RCC 7860 (cell line): ENCODE data around the gene CCN2.
"Not testable (repeated sequence)": the region's sequence is repeated elsewhere in the genome, so short reads cannot be mapped to it uniquely, and the experiment has no call there.

ENCODE experiments used
- DNase-seq: peaks from one replicate; pipeline ENCODE4 v3.0.0-alpha.2; 2015; ENCODE audit warnings: low spot score
- FAIRE-seq: peaks from 2 replicates; lab custom pipeline; 2012; peaks lifted over from hg19 to GRCh38; lab: Jason Lieb, UNC

Gene CCN2

GRCh38 chr6:131914967-131915751, 36.0 kb downstream of the CCN2 start:
- peak; percentile 14 for FAIRE-seq
- peak; percentile 17 for DNase-seq

GRCh38 chr6:131914234-131914633, 36.9 kb downstream of the CCN2 start:
- DNase-seq (no peak), FAIRE-seq (no peak)

- FAIRE-seq, result no peak
- DNase-seq, result no peak
These were observed 39.2 kb downstream of the CCN2 start for GRCh38 chr6:131911951-131912350.

GRCh38 chr6:131910956-131911355, 40.2 kb downstream of the CCN2 start:
- DNase-seq (no peak), FAIRE-seq (no peak)

GRCh38 chr6:131910219-131910589, 41.0 kb downstream of the CCN2 start:
- FAIRE-seq (no peak), DNase-seq (no peak)

GRCh38 chr6:131909408-131910218, 41.6 kb downstream of the CCN2 start:
- DNase-seq, result peak; percentile 56

GRCh38 chr6:131908787-131909186, 42.4 kb downstream of the CCN2 start:
- not testable (repeated sequence) for FAIRE-seq, DNase-seq

More at GRCh38 chr6:131909408-131910218, 41.6 kb downstream of the CCN2 start:
- FAIRE-seq, result peak; percentile 51

GRCh38 chr6:131903734-131904133, 47.4 kb downstream of the CCN2 start:
- not testable (repeated sequence) for FAIRE-seq, DNase-seq

- FAIRE-seq, DNase-seq: not testable (repeated sequence)
These were observed 49.8 kb downstream of the CCN2 start for GRCh38 chr6:131901326-131901873.

GRCh38 chr6:131900231-131900630, 50.9 kb downstream of the CCN2 start:
- FAIRE-seq (no peak), DNase-seq (no peak)

- FAIRE-seq, result no peak
These were observed 52.5 kb downstream of the CCN2 start for GRCh38 chr6:131898718-131899117.

More at GRCh38 chr6:131898718-131899117, 52.5 kb downstream of the CCN2 start:
- DNase-seq, result no peak
